HG03571 (cell line): ENCODE results near the gene TMEM175.
A peak's percentile ranks its signal among the peaks of the same experiment; 100 is the strongest.
"Not testable (repeated sequence)": the region's sequence is repeated elsewhere in the genome, so short reads cannot be mapped to it uniquely, and the experiment has no call there.

Source experiments
- ATAC-seq: cut with Tn5 transposase; IDR thresholded peaks from one replicate; pipeline ENCODE4 v1.9.1; 2021; ENCODE audit not compliant: unreplicated experiment

TMEM175 gene

GRCh38 chr4:968221-968620 lies 36.0 kb downstream of the TMEM175 start:
- no peak for ATAC-seq

GRCh38 chr4:968621-969394 lies 36.5 kb downstream of the TMEM175 start:
- no peak for ATAC-seq

- no peak for ATAC-seq
Observed at GRCh38 chr4:970046-970745, 37.9 kb downstream of the TMEM175 start.

GRCh38 chr4:970854-971520 lies 38.7 kb downstream of the TMEM175 start:
- no peak for ATAC-seq

- ATAC-seq: no peak
Observed at GRCh38 chr4:971666-972500, 39.6 kb downstream of the TMEM175 start.

- peak; percentile 34 for ATAC-seq
Observed at GRCh38 chr4:972651-973424, 40.6 kb downstream of the TMEM175 start.

GRCh38 chr4:973431-974397 lies 41.5 kb downstream of the TMEM175 start, which contains the start of gene DGKQ:
Gene DGKQ (minus strand): TSS chr4:973569. CDS start chr4:973482, 87 bp downstream.
- peak; percentile 66 for ATAC-seq

- ATAC-seq: no peak
Observed at GRCh38 chr4:974668-975067, 42.4 kb downstream of the TMEM175 start.

GRCh38 chr4:976016-976415 lies 43.8 kb downstream of the TMEM175 start:
- not testable (repeated sequence) for ATAC-seq

- no peak for ATAC-seq
Observed at GRCh38 chr4:978957-979701, 46.9 kb downstream of the TMEM175 start.

- ATAC-seq: no peak
Observed at GRCh38 chr4:982291-982690, 50.0 kb downstream of the TMEM175 start.

GRCh38 chr4:982814-983213 lies 50.6 kb downstream of the TMEM175 start:
- ATAC-seq: no peak

- no peak for ATAC-seq
Observed at GRCh38 chr4:984336-985054, 52.2 kb downstream of the TMEM175 start.

GRCh38 chr4:985123-985830 lies 53.0 kb downstream of the TMEM175 start:
- no peak for ATAC-seq

GRCh38 chr4:986428-986878 lies 54.2 kb downstream of the TMEM175 start:
- ATAC-seq: no peak

- peak; percentile 65 for ATAC-seq
Observed at GRCh38 chr4:986879-987623, 54.8 kb downstream of the TMEM175 start, which contains the start of gene IDUA. Gene IDUA (plus strand): TSS chr4:987044. CDS start chr4:987085, 41 bp downstream.
